GM12875 (cell line): ENCODE measurements around the gene GPR26.

Source experiments
- H3K4me3 ChIP-seq: one replicate; pipeline ENCODE4 v1.5.1; 2011; ENCODE audit warnings: low read depth, low read length, control low read depth
- TF ChIP-seq, protein P1 (sequence below): IDR thresholded peaks from 2 replicates; pipeline ENCODE4 v1.5.1; 2011; ENCODE audit warnings: low read depth, mild to moderate bottlenecking, control low read depth, inconsistent platforms, low read length, moderate library complexity, borderline replicate concordance; ENCODE audit not compliant: insufficient read depth

Gene GPR26

DNA sequence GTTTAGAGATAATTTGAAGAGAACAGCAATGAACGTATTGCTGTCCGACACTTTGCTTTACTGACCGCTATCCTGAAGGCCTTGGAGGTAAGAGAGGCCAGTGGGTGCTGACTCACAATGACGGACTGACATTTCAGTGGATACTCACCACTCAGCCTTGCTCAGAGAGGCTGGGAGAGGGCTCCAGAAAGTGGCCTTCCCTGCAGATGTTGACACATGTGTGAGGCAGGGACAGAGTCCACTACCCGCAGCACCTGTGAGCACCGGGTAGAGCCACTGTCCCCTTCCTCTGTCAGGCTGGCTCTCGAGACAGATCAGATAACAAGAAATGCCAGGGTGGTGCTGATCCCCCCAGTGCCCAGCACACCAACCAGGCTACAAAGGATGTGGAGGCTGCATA is 75.0 kb downstream of the GPR26 start:
- TF ChIP-seq, protein P1, sequence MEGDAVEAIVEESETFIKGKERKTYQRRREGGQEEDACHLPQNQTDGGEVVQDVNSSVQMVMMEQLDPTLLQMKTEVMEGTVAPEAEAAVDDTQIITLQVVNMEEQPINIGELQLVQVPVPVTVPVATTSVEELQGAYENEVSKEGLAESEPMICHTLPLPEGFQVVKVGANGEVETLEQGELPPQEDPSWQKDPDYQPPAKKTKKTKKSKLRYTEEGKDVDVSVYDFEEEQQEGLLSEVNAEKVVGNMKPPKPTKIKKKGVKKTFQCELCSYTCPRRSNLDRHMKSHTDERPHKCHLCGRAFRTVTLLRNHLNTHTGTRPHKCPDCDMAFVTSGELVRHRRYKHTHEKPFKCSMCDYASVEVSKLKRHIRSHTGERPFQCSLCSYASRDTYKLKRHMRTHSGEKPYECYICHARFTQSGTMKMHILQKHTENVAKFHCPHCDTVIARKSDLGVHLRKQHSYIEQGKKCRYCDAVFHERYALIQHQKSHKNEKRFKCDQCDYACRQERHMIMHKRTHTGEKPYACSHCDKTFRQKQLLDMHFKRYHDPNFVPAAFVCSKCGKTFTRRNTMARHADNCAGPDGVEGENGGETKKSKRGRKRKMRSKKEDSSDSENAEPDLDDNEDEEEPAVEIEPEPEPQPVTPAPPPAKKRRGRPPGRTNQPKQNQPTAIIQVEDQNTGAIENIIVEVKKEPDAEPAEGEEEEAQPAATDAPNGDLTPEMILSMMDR, result no peak
- H3K4me3 ChIP-seq, result no peak overlapping the region

DNA sequence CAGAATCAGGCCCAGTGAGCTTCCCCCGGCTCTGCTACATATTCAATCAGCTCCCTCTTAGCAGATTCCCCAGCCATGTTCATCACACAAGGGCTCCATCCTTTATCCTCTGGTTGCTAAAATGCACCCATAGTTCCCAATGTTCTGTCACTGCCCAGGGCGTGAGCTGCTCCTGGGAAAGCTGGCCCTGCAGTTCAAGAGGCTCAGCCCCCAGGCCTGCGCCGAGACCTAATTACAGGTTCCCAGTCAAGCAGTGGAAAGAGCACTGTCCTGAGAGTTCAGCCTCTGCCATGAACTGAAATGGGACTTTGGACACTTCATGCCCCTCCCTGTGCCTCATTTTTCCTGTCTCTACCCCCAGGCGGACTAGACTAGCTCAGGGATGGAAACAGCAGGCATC is 75.6 kb downstream of the GPR26 start:
- TF ChIP-seq, protein P1, result no peak
- no peak overlapping the region for H3K4me3 ChIP-seq

DNA sequence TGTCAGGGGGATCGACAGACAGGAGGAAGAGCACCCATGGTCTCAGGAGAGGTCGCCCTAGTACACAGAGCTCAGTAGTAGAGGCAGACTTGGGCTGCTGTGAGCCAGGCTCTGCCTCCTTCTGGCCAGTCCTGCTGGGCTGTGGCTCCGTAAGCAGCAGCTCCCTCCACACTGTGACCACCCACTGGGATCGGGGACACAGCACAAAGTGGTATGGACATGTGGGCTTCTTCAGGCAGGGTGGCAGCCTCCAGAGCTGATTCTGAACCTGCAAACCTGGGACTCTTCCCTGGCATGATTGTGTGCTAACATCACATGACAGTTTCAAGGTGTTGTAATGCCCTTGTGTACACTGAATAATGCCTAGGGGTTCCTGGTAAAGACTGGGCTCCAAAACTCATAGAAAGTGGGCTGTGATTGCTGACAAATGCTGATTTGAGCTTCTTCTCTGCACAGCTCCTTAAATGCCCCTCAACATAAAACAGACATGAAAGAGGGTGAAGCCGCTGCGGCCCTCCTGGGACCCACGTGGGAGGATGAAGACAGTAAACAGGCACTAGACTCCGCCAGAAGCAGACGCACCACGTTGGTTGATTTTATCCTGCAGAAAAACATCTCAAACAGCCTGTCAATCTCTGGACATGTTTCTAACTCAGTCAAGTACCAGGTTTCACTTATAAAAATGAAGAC is 76.7 kb downstream of the GPR26 start:
- TF ChIP-seq, protein P1, result no peak
- no peak overlapping the region for H3K4me3 ChIP-seq

DNA sequence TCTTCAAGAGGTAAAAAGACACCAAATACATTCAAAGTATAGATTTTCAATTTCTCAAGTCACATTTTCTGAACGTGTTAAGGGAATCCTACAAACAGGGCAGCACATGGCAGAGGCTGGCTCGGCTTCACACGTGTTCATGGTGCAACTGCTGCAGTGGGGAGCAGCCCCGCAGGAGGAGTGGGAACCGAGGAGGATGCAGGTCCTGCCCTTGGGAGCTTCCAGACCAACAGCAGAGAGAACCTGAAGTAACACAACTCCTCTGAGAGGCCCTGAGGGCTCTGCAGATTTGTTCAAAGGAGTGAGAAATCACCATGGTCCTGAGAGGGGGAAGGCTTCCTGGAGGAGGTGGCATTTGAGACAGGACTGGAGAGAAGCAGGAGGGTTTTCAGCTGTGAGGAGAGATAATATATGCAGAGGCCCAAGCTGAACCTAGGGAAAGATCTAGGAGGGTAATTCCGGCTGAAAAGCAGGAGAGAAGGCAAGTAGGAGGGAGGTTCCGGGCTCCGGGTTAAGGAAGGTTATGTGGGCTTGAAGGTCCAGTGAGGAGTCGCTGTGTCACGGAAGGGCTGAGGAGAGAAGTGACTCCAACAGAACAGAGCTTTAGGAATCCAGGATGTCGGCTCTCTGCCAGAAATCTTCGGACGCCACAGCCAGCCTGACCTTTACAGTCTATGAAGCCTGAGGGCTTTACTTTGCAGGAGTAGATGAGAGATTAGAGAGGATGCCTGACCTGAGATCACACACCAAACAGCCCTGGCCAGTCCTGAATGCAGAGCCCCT is 77.5 kb downstream of the GPR26 start:
- TF ChIP-seq, protein P1, result no peak
- H3K4me3 ChIP-seq, result no peak overlapping the region

- TF ChIP-seq, protein P1, result no peak
- no peak overlapping the region for H3K4me3 ChIP-seq
Measured at GRCh38 chr10:123744224-123744536, 78.0 kb downstream of the GPR26 start.
